ENCODE results near the gene MYT1.

The MYT1 gene

DNA sequence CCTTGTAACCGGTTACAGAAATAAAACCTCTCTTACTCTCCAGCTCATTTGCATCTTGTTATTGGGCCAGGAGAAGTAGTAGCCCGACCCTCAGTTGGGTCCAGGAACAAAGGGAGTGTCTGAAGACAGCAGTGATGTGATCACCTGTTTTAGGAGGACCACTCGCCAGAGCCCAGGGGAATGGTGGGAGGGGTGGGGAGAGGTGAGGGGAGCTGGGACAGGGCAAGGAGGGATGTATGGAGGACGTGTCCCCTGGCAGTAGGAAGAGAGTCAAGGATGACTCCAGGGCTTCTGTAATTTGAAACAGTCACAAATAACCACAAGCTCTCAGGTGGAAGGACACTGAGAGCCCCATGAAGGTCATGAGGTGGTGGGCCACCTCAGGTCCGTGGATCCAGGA, 89.9 kb downstream of the MYT1 start:
- H3K36me3 ChIP-seq (replicated peaks in 1 of 2; ENCODE audit: control insufficient read depth in 2 of 2, insufficient read depth in 2 of 2, low read length in 2 of 2) = no peaks in the 10 kb centered on the region
- H2BK120ac ChIP-seq (ENCODE audit: low read depth, low read length) = no peak overlapping the region
- H3K27ac ChIP-seq (replicated peaks; ENCODE audit: low read length) = no peak overlapping the region
- no peak overlapping the region for H2BK5ac ChIP-seq (ENCODE audit: low read length)
- H3K14ac ChIP-seq (ENCODE audit: low read length) = no peak overlapping the region
- no peak overlapping the region for H3K4me3 ChIP-seq (ENCODE audit: low read length in 2 of 2)
- H3K23ac ChIP-seq (ENCODE audit: low read depth, low read length, poor library complexity) = no peak overlapping the region
- no CpG with 5 or more reads among the region's 5 CpGs for WGBS, 2 donors (ENCODE audit: extremely low coverage in 2 of 2, insufficient read length in 2 of 2, insufficient replicate concordance in 1 of 2)
- peak overlapping the region; percentile 53 for H2BK15ac ChIP-seq (ENCODE audit: low read length)
- H3K4ac ChIP-seq (ENCODE audit: low read length) = no peak overlapping the region
- H4K8ac ChIP-seq (ENCODE audit: low read depth, low read length) = no peak overlapping the region
- DNase-seq (ENCODE audit: low spot score) = no peak
- no peak overlapping the region for H2AFZ ChIP-seq (ENCODE audit: low read length)
- no peak overlapping the region for H3K18ac ChIP-seq (ENCODE audit: low read length)
- peaks cover 7% of the 10 kb centered on the region in 2 donors for H3K4me1 ChIP-seq (ENCODE audit: control insufficient read depth in 2 of 2, insufficient read depth in 1 of 2, low read depth in 1 of 2, low read length in 2 of 2)
- peak overlapping the region; percentile 30 for H2AK5ac ChIP-seq (ENCODE audit: low read depth, low read length)
- H3K9me3 ChIP-seq (replicated peaks in 1 of 2; ENCODE audit: control insufficient read depth in 2 of 2, insufficient read depth in 1 of 2, low read depth in 1 of 2, low read length in 2 of 2) = no peaks in the 10 kb centered on the region
- H4K91ac ChIP-seq (ENCODE audit: low read depth, low read length, poor library complexity) = no peak overlapping the region
- no peak overlapping the region for H2BK12ac ChIP-seq (ENCODE audit: low read length)
- no peak overlapping the region for H3K4me2 ChIP-seq (ENCODE audit: insufficient read depth, low read length, poor library complexity, severe bottlenecking)
- H3K79me1 ChIP-seq (ENCODE audit: low read depth, low read length) = peaks cover 5% of the 10 kb centered on the region
- peaks cover 0 to 15% (median 0%) of the 10 kb centered on the region in 3 experiments for H3K27me3 ChIP-seq (ENCODE audit: control insufficient read depth in 3 of 3, insufficient read depth in 3 of 3, low read depth in 1 of 3, low read length in 3 of 3)
- no peak overlapping the region for H3K9ac ChIP-seq (ENCODE audit: low read depth, low read length, poor library complexity)

DNA sequence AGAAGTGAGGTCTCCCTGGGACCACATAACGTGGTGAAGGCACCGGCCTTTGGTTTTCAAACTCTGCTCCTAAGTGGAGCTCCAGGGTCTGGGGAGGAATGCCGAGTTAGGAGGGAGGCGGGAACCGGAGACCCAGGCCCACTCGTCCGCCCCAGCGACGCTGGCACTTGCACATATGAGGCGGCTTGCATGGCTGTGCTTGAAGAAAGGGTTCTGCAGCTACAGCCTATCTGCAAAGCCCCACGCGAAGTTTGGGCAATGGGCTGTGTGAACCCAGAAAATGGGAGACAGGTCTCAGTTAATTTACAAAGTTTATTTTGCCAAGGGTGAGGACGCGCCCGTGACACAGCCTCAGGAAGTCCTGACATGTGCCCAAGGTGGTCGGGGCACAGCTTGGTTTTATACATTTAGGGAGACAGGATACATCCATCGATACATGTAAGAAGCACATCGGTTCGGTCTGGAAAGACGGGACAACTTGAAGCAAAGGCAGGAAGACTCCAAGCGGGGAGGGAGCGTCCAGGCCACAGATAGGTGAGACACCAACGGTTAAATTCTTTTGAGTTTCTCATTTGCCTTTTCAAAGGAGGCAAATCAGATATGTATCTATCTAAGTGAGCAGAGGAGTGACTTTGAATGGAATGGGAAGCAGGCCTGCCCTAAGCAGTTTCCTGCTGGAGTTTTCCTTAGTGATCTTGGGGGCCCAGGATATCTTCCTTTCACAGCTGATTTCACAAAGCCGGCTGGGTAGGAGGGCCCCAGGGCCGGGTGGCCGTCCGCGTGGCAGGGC, 90.5 kb downstream of the MYT1 start:
- H3K36me3 ChIP-seq (replicated peaks in 1 of 2; ENCODE audit: control insufficient read depth in 2 of 2, insufficient read depth in 2 of 2, low read length in 2 of 2) = no peaks in the 10 kb centered on the region
- H2BK12ac ChIP-seq (ENCODE audit: low read length) = no peak overlapping the region
- peak overlapping the region; percentile 45 for H4K8ac ChIP-seq (ENCODE audit: low read depth, low read length)
- H3K23ac ChIP-seq (ENCODE audit: low read depth, low read length, poor library complexity) = peak overlapping the region; percentile 76
- H3K27ac ChIP-seq (replicated peaks; ENCODE audit: low read length) = no peak overlapping the region
- peak overlapping the region; percentile 99 for H2AFZ ChIP-seq (ENCODE audit: low read length)
- H2BK15ac ChIP-seq (ENCODE audit: low read length) = peak overlapping the region; percentile 53
- H3K4ac ChIP-seq (ENCODE audit: low read length) = no peak overlapping the region
- H2BK5ac ChIP-seq (ENCODE audit: low read length) = peak overlapping the region; percentile 12
- peaks cover 5% of the 10 kb centered on the region for H3K79me1 ChIP-seq (ENCODE audit: low read depth, low read length)
- peak overlapping the region; percentile 68 for H2BK120ac ChIP-seq (ENCODE audit: low read depth, low read length)
- no CpG with 5 or more reads among the region's 28 CpGs for WGBS, 2 donors (ENCODE audit: extremely low coverage in 2 of 2, insufficient read length in 2 of 2, insufficient replicate concordance in 1 of 2)
- no peak for DNase-seq (ENCODE audit: low spot score)
- no peak overlapping the region for H4K91ac ChIP-seq (ENCODE audit: low read depth, low read length, poor library complexity)
- no peaks in the 10 kb centered on the region for H3K9me3 ChIP-seq (replicated peaks in 1 of 2; ENCODE audit: control insufficient read depth in 2 of 2, insufficient read depth in 1 of 2, low read depth in 1 of 2, low read length in 2 of 2)
- peak overlapping the region; percentile 86 for H3K18ac ChIP-seq (ENCODE audit: low read length)
- H3K27me3 ChIP-seq (ENCODE audit: control insufficient read depth in 3 of 3, insufficient read depth in 3 of 3, low read depth in 1 of 3, low read length in 3 of 3) = peaks cover 0 to 11% (median 0%) of the 10 kb centered on the region in 3 experiments
- H2AK5ac ChIP-seq (ENCODE audit: low read depth, low read length) = peak overlapping the region; percentile 30
- peaks cover 7% of the 10 kb centered on the region in 2 donors for H3K4me1 ChIP-seq (ENCODE audit: control insufficient read depth in 2 of 2, insufficient read depth in 1 of 2, low read depth in 1 of 2, low read length in 2 of 2)
- H3K4me2 ChIP-seq (ENCODE audit: insufficient read depth, low read length, poor library complexity, severe bottlenecking) = peak overlapping the region; percentile 58
- H3K4me3 ChIP-seq (ENCODE audit: low read length in 2 of 2) = peak overlapping the region; percentile 90 to 92
- H3K14ac ChIP-seq (ENCODE audit: low read length) = no peak overlapping the region
- no peak overlapping the region for H3K9ac ChIP-seq (ENCODE audit: low read depth, low read length, poor library complexity)

DNA sequence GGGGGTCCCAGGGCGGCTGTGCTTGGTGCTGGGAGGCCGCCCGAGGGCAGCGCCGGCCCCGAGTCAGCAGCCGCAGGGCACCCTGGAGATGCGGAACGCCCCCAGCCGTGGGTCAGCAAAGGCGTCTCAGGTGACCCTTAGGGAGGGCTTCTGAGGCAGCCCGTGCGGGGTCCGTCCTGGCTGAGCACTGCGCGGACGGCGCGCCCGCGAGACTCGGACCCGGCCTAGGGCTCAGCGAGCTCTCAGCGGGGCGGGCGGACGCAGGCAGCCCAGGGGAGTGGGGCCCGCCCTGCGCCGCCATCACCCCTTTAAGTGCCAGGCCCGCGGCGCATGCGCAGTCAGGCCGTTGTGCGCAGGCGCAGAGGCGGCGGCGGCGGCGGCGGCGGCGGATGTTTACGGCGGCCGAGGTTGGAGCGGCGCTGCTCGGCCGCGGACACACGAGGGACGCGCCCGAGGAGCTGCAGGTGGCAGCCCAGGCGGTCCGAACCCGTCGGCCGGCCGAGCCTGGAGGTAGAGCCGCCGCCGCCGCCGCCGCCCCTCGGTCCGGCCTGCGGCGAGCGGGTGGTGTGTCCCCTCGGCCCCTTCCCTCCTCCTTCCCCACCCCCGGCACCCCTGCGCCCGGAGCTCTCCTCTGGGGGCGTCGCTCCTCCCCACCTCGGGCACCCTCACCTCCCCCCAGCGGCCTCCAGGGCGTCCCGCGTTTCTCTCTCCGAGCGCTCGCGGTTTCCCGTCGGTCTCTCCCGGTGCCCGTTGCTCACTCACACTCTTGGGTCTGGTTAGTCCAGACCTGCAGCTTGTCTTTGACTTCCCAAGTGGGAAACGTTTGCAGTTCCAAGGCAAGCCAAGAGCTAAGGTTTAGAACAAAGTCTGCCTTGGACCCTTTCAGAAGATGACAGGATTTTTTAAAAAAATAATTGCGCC, 91.4 kb downstream of the MYT1 start, which contains the start of gene PCMTD2:
PCMTD2 (plus strand) TSS at position 388 of the 921 bp plus-strand sequence. CDS start 4,218 bp downstream, outside the sequence.
- Histone ChIP-seq H3K4me3 (ENCODE audit: low read length in 2 of 2) (peak within 1 kb of the TSS; percentile 92), H3K9ac (ENCODE audit: low read depth, low read length, poor library complexity) (peak within 1 kb of the TSS; percentile 86), H4K91ac (ENCODE audit: low read depth, low read length, poor library complexity) (no peak within 1 kb of the TSS), H3K4me2 (ENCODE audit: insufficient read depth, low read length, poor library complexity, severe bottlenecking) (peak within 1 kb of the TSS; percentile 71), H2BK5ac (ENCODE audit: low read length) (peak within 1 kb of the TSS; percentile 12), H2BK120ac (ENCODE audit: low read depth, low read length) (peak within 1 kb of the TSS; percentile 68), H3K23ac (ENCODE audit: low read depth, low read length, poor library complexity) (peak within 1 kb of the TSS; percentile 76), H3K79me1 (ENCODE audit: low read depth, low read length) (peaks cover 5% of the 10 kb centered on the region), H3K4ac (ENCODE audit: low read length) (no peak within 1 kb of the TSS), H3K14ac (ENCODE audit: low read length) (no peak within 1 kb of the TSS), H2BK12ac (ENCODE audit: low read length) (no peak within 1 kb of the TSS), H2BK15ac (ENCODE audit: low read length) (peak within 1 kb of the TSS; percentile 27), H3K27me3 (ENCODE audit: control insufficient read depth in 3 of 3, insufficient read depth in 3 of 3, low read depth in 1 of 3, low read length in 3 of 3) (peaks cover 0 to 9% (median 0%) of the 10 kb centered on the region in 3 experiments), H2AFZ (ENCODE audit: low read length) (peak within 1 kb of the TSS; percentile 99), H3K36me3 (replicated peaks in 1 of 2; ENCODE audit: control insufficient read depth in 2 of 2, insufficient read depth in 2 of 2, low read length in 2 of 2) (peaks cover 3 to 8% of the 10 kb centered on the region in 2 donors), H3K27ac (replicated peaks; ENCODE audit: low read length) (no peak within 1 kb of the TSS), H3K9me3 (replicated peaks in 1 of 2; ENCODE audit: control insufficient read depth in 2 of 2, insufficient read depth in 1 of 2, low read depth in 1 of 2, low read length in 2 of 2) (no peaks in the 10 kb centered on the region), H2AK5ac (ENCODE audit: low read depth, low read length) (peak within 1 kb of the TSS; percentile 30), H3K4me1 (ENCODE audit: control insufficient read depth in 2 of 2, insufficient read depth in 1 of 2, low read depth in 1 of 2, low read length in 2 of 2) (peaks cover 7% of the 10 kb centered on the region in 2 donors), H3K18ac (ENCODE audit: low read length) (peak within 1 kb of the TSS; percentile 86), H4K8ac (ENCODE audit: low read depth, low read length) (peak within 1 kb of the TSS; percentile 45)
- no CpG with 5 or more reads among the region's 96 CpGs for WGBS, 2 donors (ENCODE audit: extremely low coverage in 2 of 2, insufficient read length in 2 of 2, insufficient replicate concordance in 1 of 2)
- peak; percentile 90 for DNase-seq (ENCODE audit: low spot score)
